Measurements from ENCODE around the gene CKS1B.
"Not testable (repeated sequence)": the region's sequence is repeated elsewhere in the genome, so short reads cannot be mapped to it uniquely, and the experiment has no call there.

CKS1B gene

GRCh38 chr1:154987326-154987725, 12.8 kb downstream of the CKS1B start:
- no peak for DNase-seq (ENCODE audit: low read depth in 2 of 2)

- DNase-seq (ENCODE audit: low read depth in 2 of 2), result no peak
Observed at GRCh38 chr1:154988058-154988954, 13.8 kb downstream of the CKS1B start.

- DNase-seq (ENCODE audit: low read depth in 2 of 2), result no peak
Observed at GRCh38 chr1:154989195-154989860, 14.8 kb downstream of the CKS1B start.

- no peak for DNase-seq (ENCODE audit: low read depth in 2 of 2)
Observed at GRCh38 chr1:154990276-154990675, 15.8 kb downstream of the CKS1B start.

- no peak for DNase-seq (ENCODE audit: low read depth in 2 of 2)
Observed at GRCh38 chr1:154992721-154993571, 18.5 kb downstream of the CKS1B start.

- no peak for DNase-seq (ENCODE audit: low read depth in 2 of 2)
Observed at GRCh38 chr1:154993572-154994268, 19.2 kb downstream of the CKS1B start, which contains the start of gene LENEP. LENEP (plus strand) TSS chr1:154993586; CDS start chr1:154993608, 22 bp downstream.

- DNase-seq (ENCODE audit: low read depth in 2 of 2), result no peak
Observed at GRCh38 chr1:154994269-154994587, 19.7 kb downstream of the CKS1B start.

- no peak for DNase-seq (ENCODE audit: low read depth in 2 of 2)
Observed at GRCh38 chr1:154994591-154994990, 20.1 kb downstream of the CKS1B start.

- DNase-seq (ENCODE audit: low read depth in 2 of 2), result not testable (repeated sequence)
Observed at GRCh38 chr1:154995301-154995983, 21.0 kb downstream of the CKS1B start.

- DNase-seq (ENCODE audit: low read depth in 2 of 2), result no peak
Observed at GRCh38 chr1:154996966-154997701, 22.7 kb downstream of the CKS1B start.

- DNase-seq (ENCODE audit: low read depth in 2 of 2), result no peak
Observed at GRCh38 chr1:154998201-154998780, 23.8 kb downstream of the CKS1B start.

- peak in 1 of 2 donors; percentile 58 for DNase-seq (ENCODE audit: low read depth in 2 of 2)
Observed at GRCh38 chr1:154998818-154999570, 24.5 kb downstream of the CKS1B start.

GRCh38 chr1:154999571-155000410, 25.3 kb downstream of the CKS1B start:
- DNase-seq (ENCODE audit: low read depth in 2 of 2), result peak in 1 of 2 donors; percentile 56

- DNase-seq (ENCODE audit: low read depth in 2 of 2), result no peak
Observed at GRCh38 chr1:155000411-155000725, 25.9 kb downstream of the CKS1B start.

- DNase-seq (ENCODE audit: low read depth in 2 of 2), result peak; percentile 54 to 58
Observed at GRCh38 chr1:155000726-155001424, 26.4 kb downstream of the CKS1B start.

- no peak for DNase-seq (ENCODE audit: low read depth in 2 of 2)
Observed at GRCh38 chr1:155001425-155001674, 26.9 kb downstream of the CKS1B start.

GRCh38 chr1:155001675-155002463, 27.4 kb downstream of the CKS1B start:
- peak; percentile 96 to 97 for DNase-seq (ENCODE audit: low read depth in 2 of 2)
